Thyroid gland (tissue), 4 donors: ENCODE measurements around the gene BTBD2. TPM values are rescaled to one million over a fixed set of nuclear protein-coding genes. Genes with fewer than 3 reads are reported as not detected.

Experiments
- DNase-seq, 2 donors: peaks; one replicate each; pipeline ENCODE4 v3.0.0-alpha.2; 2019
- H3K27ac ChIP-seq, 3 donors: fragments of 200-600 bp; sonication (generic); 1 replicate in 2 of 3; 2 replicates in 1 of 3; pipeline ENCODE4 v1.5.1; 2016 to 2019; ENCODE audit warnings: mild to moderate bottlenecking in 1 of 3, moderate library complexity in 1 of 3
- H3K27me3 ChIP-seq: fragments of 200-600 bp; sonication (generic); one replicate; pipeline ENCODE4 v1.5.1; 2019
- H3K36me3 ChIP-seq, 2 donors: fragments of 200-600 bp; sonication (generic); one replicate each; pipeline ENCODE4 v1.5.1; 2016 to 2019
- H3K4me1 ChIP-seq, 2 donors: fragments of 200-600 bp; sonication (generic); one replicate each; pipeline ENCODE4 v1.5.1; 2017 to 2019
- H3K4me3 ChIP-seq, 3 donors: fragments of 200-600 bp; sonication (generic); replicated peaks in 1 of 3; 1 replicate in 2 of 3; 2 replicates in 1 of 3; pipeline ENCODE4 v1.5.1; 2016; ENCODE audit warnings: mild to moderate bottlenecking in 1 of 3
- H3K9me3 ChIP-seq: fragments of 200-600 bp; sonication (generic); one replicate; pipeline ENCODE4 v1.5.1; 2017
- CTCF ChIP-seq, 6 experiments: fragments of 200-600 bp in 3 of 6; fragments of 450-650 bp in 3 of 6; sonication (generic) in 3 of 6; IDR thresholded peaks; one replicate each; pipeline ENCODE4 v1.5.1; 2016 to 2019; ENCODE audit warnings: antibody characterized with exemption in 6 of 6, mild to moderate bottlenecking in 2 of 6, inconsistent platforms in 1 of 6, moderate library complexity in 1 of 6
- POLR2A ChIP-seq, 2 donors: fragments of 450-650 bp; IDR thresholded peaks; one replicate each; pipeline ENCODE4 v1.6.1; 2017; ENCODE audit warnings: antibody characterized with exemption in 2 of 2, mild to moderate bottlenecking in 2 of 2, moderate library complexity in 1 of 2
- WGBS, 2 donors: methylation state at CpG; one replicate each; pipeline ENCODE4 v1.1.5; 2017; 5-methylcytosine and 5-hydroxymethylcytosine counted together
- intact Hi-C: fragments of 100-400 bp; cut with DNase I; formaldehyde crosslinking; loops from one replicate; pipeline ENCODE4 v1.15.1; 2023
- total RNA-seq, 4 donors: library from RNA; depleted of rRNA; stranded (reverse); fragments of >200 nt; gene quantifications; one replicate each; pipeline ENCODE4 v1.2.3, GENCODE V29; 2016

BTBD2 gene
- total RNA-seq, 4 donors from 2014 or later: 74.8 to 89.9 (median 76.2) TPM

- Histone ChIP-seq H3K27me3 (no peaks in the 10 kb centered on the region), H3K9me3 (no peaks in the 10 kb centered on the region), H3K27ac (peak overlapping the region in 2 of 3 donors; percentile 65 to 77), H3K4me1 (peaks cover 19 to 25% of the 10 kb centered on the region in 2 donors), H3K36me3 (no peaks in the 10 kb centered on the region), H3K4me3 (peak overlapping the region in 1 of 3 donors; percentile 67)
- DNase-seq: no peak
- 30 to 34% methylated on average over 16 to 19 of the region's 21 CpGs for WGBS, 2 donors
- intact Hi-C loops: no loop called here
- TF ChIP-seq POLR2A (IDR thresholded peaks at IDR 0.05): no peak
- TF ChIP-seq CTCF (IDR thresholded peaks at IDR 0.05): no peak
These were observed 72.5 kb downstream of the BTBD2 start for GRCh38 chr19:1942934-1943555.

GRCh38 chr19:1942078-1942933, 73.2 kb downstream of the BTBD2 start:
- H3K4me3 ChIP-seq: peak overlapping the region; percentile 53 to 67 (median 62)
- peak overlapping the region; percentile 65 to 77 (median 76) for H3K27ac ChIP-seq
- peak; percentile 74 to 75 for DNase-seq
- no peaks in the 10 kb centered on the region for H3K9me3 ChIP-seq
- H3K4me1 ChIP-seq: peaks cover 19 to 25% of the 10 kb centered on the region in 2 donors
- intact Hi-C loops: no loop called here
- TF ChIP-seq CTCF (IDR thresholded peaks at IDR 0.05): no peak
- TF ChIP-seq POLR2A (IDR thresholded peaks at IDR 0.05): peak in 1 of 2 donors; percentile 30
- no peaks in the 10 kb centered on the region for H3K36me3 ChIP-seq
- H3K27me3 ChIP-seq: no peaks in the 10 kb centered on the region
- WGBS, 2 donors: 1% methylated on average over 22 to 33 of the region's 40 CpGs

GRCh38 chr19:1941146-1942077, 74.1 kb downstream of the BTBD2 start, which contains the start of gene CSNK1G2:
Gene CSNK1G2 (plus strand): TSS chr19:1941172. CDS start chr19:1969773, 28,601 bp downstream.
- peak within 1 kb of the TSS; percentile 76 to 95 (median 85) for H3K27ac ChIP-seq
- TF ChIP-seq POLR2A (IDR thresholded peaks at IDR 0.05) (no peak), CTCF (IDR thresholded peaks at IDR 0.05) (peak in 3 of 6 experiments; percentile 28 to 44 (median 30))
- H3K4me1 ChIP-seq: peaks cover 19 to 25% of the 10 kb centered on the region in 2 donors
- 0 to 7% methylated on average over 2 to 3 of the region's 97 CpGs for WGBS, 2 donors
- peak in 1 of 2 donors; percentile 21 for DNase-seq
- H3K9me3 ChIP-seq: no peaks in the 10 kb centered on the region
- intact Hi-C loops: no loop called here
- H3K27me3 ChIP-seq: no peaks in the 10 kb centered on the region
- peak within 1 kb of the TSS; percentile 62 to 68 (median 65) for H3K4me3 ChIP-seq
- H3K36me3 ChIP-seq: no peaks in the 10 kb centered on the region

GRCh38 chr19:1938071-1938470, 77.4 kb downstream of the BTBD2 start:
- intact Hi-C loops: no loop called here
- TF ChIP-seq POLR2A (IDR thresholded peaks at IDR 0.05): no peak
- no peak for TF ChIP-seq CTCF (IDR thresholded peaks at IDR 0.05)
- no peak overlapping the region for H3K4me3 ChIP-seq
- H3K27me3 ChIP-seq: no peaks in the 10 kb centered on the region
- H3K36me3 ChIP-seq: no peaks in the 10 kb centered on the region
- H3K4me1 ChIP-seq: peaks cover 11 to 15% of the 10 kb centered on the region in 2 donors
- 83% methylated on average over 7 of the region's 7 CpGs for WGBS, 2 donors
- no peaks in the 10 kb centered on the region for H3K9me3 ChIP-seq
- DNase-seq: no peak
- H3K27ac ChIP-seq: no peak overlapping the region
